ENCODE measurements around the gene ZKSCAN3. TPM values are rescaled to one million over a fixed set of nuclear protein-coding genes. Genes with fewer than 3 reads are reported as not detected.
A peak's percentile ranks its signal among the peaks of the same experiment; 100 is the strongest.

Gene ZKSCAN3
- total RNA-seq, 3 donors from 2014 or later = 3.4 to 6.4 (median 3.6) TPM

GRCh38 chr6:28322661-28323060 lies 27.1 kb upstream of the ZKSCAN3 start:
- H3K4me1 ChIP-seq = no peaks in the 10 kb centered on the region
- H3K9me3 ChIP-seq = peaks cover 20 to 37% of the 10 kb centered on the region in 2 donors
- no peaks in the 10 kb centered on the region for H3K27me3 ChIP-seq
- intact Hi-C loops (cut with DNase I; ENCODE audit: low total_unique reads) = no loop called here
- H3K4me3 ChIP-seq = no peak overlapping the region
- TF ChIP-seq CTCF (IDR thresholded peaks at IDR 0.05) (no peak), POLR2A (IDR thresholded peaks at IDR 0.05) (no peak)
- peaks cover 20% of the 10 kb centered on the region for H3K36me3 ChIP-seq
- DNase-seq (ENCODE audit: low spot score in 2 of 2) = no peak
- no peak overlapping the region for H3K27ac ChIP-seq

DNA sequence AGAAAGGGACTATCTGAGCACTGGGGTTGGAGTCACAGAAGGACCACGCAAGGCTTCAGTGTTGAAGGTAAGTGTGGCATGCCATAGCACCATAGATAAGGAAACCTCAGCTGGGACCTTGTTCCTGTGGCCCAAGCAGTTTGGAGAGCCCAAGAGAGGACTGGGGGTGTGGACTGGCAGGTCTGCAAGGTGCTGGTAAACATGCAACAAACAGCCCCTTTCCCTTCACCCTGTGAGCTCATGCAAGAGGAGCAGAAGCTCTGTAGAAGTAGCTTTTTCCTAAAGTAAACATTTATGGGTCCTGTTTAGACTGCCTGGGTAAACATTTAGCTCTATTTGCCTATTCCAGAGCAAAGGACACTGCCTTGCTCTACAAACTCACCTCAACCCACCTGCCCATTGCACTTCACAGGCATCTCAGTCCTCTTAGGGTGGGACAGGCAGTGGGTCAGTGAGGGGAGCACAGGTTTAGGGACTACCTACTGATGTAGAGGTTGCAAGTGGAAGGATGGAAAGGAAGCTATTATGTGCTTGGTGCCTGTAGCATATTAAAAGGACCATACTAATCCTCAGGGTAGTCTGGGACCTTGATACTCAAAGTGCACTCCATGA lies 25.8 kb upstream of the ZKSCAN3 start:
- TF ChIP-seq POLR2AphosphoS5 (IDR thresholded peaks at IDR 0.05) (no peak), CTCF (IDR thresholded peaks at IDR 0.05) (no peak), POLR2A (IDR thresholded peaks at IDR 0.05) (no peak)
- Histone ChIP-seq H3K9me3 (peaks cover 29 to 44% of the 10 kb centered on the region in 2 donors), H3K27me3 (no peaks in the 10 kb centered on the region), H3K4me1 (no peaks in the 10 kb centered on the region), H3K36me3 (peaks cover 20% of the 10 kb centered on the region), H3K4me3 (no peak overlapping the region), H3K27ac (peak overlapping the region in 1 of 2 donors; percentile 27)
- intact Hi-C loops (cut with DNase I; ENCODE audit: low total_unique reads) = no loop called here
- DNase-seq (ENCODE audit: low spot score in 2 of 2) = no peak

- Histone ChIP-seq H3K9me3 (peaks cover 29 to 37% of the 10 kb centered on the region in 2 donors), H3K27ac (no peak overlapping the region), H3K4me1 (no peaks in the 10 kb centered on the region), H3K36me3 (peaks cover 20% of the 10 kb centered on the region), H3K4me3 (peak overlapping the region in 1 of 3 donors; percentile 2), H3K27me3 (no peaks in the 10 kb centered on the region)
- intact Hi-C loops (cut with DNase I; ENCODE audit: low total_unique reads) = no loop called here
- no peak for DNase-seq (ENCODE audit: low spot score in 2 of 2)
- TF ChIP-seq POLR2AphosphoS5 (IDR thresholded peaks at IDR 0.05) (no peak), POLR2A (IDR thresholded peaks at IDR 0.05) (no peak), CTCF (IDR thresholded peaks at IDR 0.05) (no peak)
These were observed 23.3 kb upstream of the ZKSCAN3 start for GRCh38 chr6:28326371-28326948.

DNA sequence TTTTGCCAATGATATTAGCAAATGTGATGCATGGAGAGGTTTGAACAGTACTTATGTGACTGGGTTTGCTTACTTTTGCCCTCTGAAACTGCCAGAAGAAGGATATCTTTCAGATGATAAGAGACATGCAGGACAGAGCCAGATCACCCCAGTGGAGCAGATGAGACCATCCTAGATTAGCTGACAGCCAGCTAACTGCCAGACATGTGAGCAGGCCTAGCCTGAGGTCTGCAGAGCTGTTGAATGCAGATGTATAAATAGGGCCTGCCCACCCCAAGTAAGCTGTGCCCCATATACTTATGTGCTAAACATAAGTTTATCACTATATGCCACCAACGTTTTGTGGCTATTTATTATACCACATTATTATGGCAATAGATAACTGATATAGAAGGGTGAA lies 19.7 kb upstream of the ZKSCAN3 start:
- DNase-seq (ENCODE audit: low spot score in 2 of 2) = no peak
- H3K27ac ChIP-seq = no peak overlapping the region
- H3K27me3 ChIP-seq = no peaks in the 10 kb centered on the region
- no peaks in the 10 kb centered on the region for H3K4me1 ChIP-seq
- TF ChIP-seq POLR2A (IDR thresholded peaks at IDR 0.05) (no peak), POLR2AphosphoS5 (IDR thresholded peaks at IDR 0.05) (no peak), CTCF (IDR thresholded peaks at IDR 0.05) (no peak)
- intact Hi-C loops (cut with DNase I; ENCODE audit: low total_unique reads) = no loop called here
- H3K36me3 ChIP-seq = peaks cover 20% of the 10 kb centered on the region
- peaks cover 29 to 32% of the 10 kb centered on the region in 2 donors for H3K9me3 ChIP-seq
- no peak overlapping the region for H3K4me3 ChIP-seq

- Histone ChIP-seq H3K27ac (no peak overlapping the region), H3K9me3 (peaks cover 4 to 6% of the 10 kb centered on the region in 2 donors), H3K36me3 (no peaks in the 10 kb centered on the region), H3K27me3 (no peaks in the 10 kb centered on the region), H3K4me3 (no peak overlapping the region), H3K4me1 (peaks cover 0 to 5% of the 10 kb centered on the region in 2 donors)
- TF ChIP-seq POLR2AphosphoS5 (IDR thresholded peaks at IDR 0.05) = no peak
- DNase-seq (ENCODE audit: low spot score in 2 of 2) = no peak
- intact Hi-C loops (cut with DNase I; ENCODE audit: low total_unique reads) = no loop called here
These were observed 16.7 kb upstream of the ZKSCAN3 start for GRCh38 chr6:28333047-28333446.
